ENCODE results near the gene CAMKK2. TPM values are rescaled to one million over a fixed set of nuclear protein-coding genes. Genes with fewer than 3 reads are reported as not detected.
A peak's percentile ranks its signal among the peaks of the same experiment; 100 is the strongest.

The CAMKK2 gene
- 11.2 TPM for total RNA-seq
- polyA plus RNA-seq = 14.0 TPM
- long read RNA-seq, donor 1 = 0 reads
- long read RNA-seq, donor 2 = 0 reads
- long read RNA-seq, donor 3, partial matches to known transcripts = 31 of 34 reads
- long read RNA-seq, donor 3, other reads (novel, unspliced or antisense) = 0 of 34 reads
- long read RNA-seq, donor 4, partial matches to known transcripts = 0 of 4 reads
- long read RNA-seq, donor 4, other reads (novel, unspliced or antisense) = 0 of 4 reads
- long read RNA-seq, donor 5, partial matches to known transcripts = 0 of 4 reads
- long read RNA-seq, donor 5, other reads (novel, unspliced or antisense) = 0 of 4 reads
- long read RNA-seq, donor 6, partial matches to known transcripts = 0 of 2 reads
- long read RNA-seq, donor 6, other reads (novel, unspliced or antisense) = 0 of 2 reads
- long read RNA-seq, donor 7 = 0 reads
- long read RNA-seq, donor 8 = 0 reads
- long read RNA-seq, donor 9, partial matches to known transcripts = 0 of 2 reads
- long read RNA-seq, donor 9, other reads (novel, unspliced or antisense) = 0 of 2 reads
- long read RNA-seq, donor 10 = 0 reads

GRCh38 chr12:121296618-121297434 lies at the start of gene CAMKK2:
Gene CAMKK2 (minus strand): TSS chr12:121296709. CDS start chr12:121274526, 22,183 bp downstream.
- peaks cover 8 to 23% of the 10 kb centered on the region in 2 donors for H3K4me1 ChIP-seq (ENCODE audit: control insufficient read depth in 2 of 2, insufficient read depth in 2 of 2, low read length in 2 of 2)

GRCh38 chr12:121345151-121345815 lies 48.8 kb upstream of the CAMKK2 start:
- 98% methylated on average over 4 of the region's 4 CpGs for WGBS
- Histone ChIP-seq H3K27me3 (ENCODE audit: control insufficient read depth in 2 of 2, insufficient read depth in 1 of 2, low read length in 1 of 2) (no peaks in the 10 kb centered on the region), H3K27ac (ENCODE audit: low read depth in 1 of 2, low read length in 1 of 2) (no peak overlapping the region), H3K4me3 (ENCODE audit: low read length in 2 of 2) (no peak overlapping the region), H3K4me1 (ENCODE audit: control insufficient read depth in 2 of 2, insufficient read depth in 2 of 2, low read length in 2 of 2) (no peaks in the 10 kb centered on the region), H3K36me3 (ENCODE audit: control insufficient read depth in 2 of 2, insufficient read depth in 2 of 2, low read length in 1 of 2) (peaks cover 40 to 70% of the 10 kb centered on the region in 2 donors), H3K9me3 (ENCODE audit: control insufficient read depth in 2 of 2, insufficient read depth in 1 of 2, low read length in 1 of 2) (no peaks in the 10 kb centered on the region)
- no peak for DNase-seq (ENCODE audit: low read depth in 6 of 9, low spot score in 9 of 9)

More at GRCh38 chr12:121296618-121297434, at the start of gene CAMKK2:
- Histone ChIP-seq H3K36me3 (ENCODE audit: control insufficient read depth in 2 of 2, insufficient read depth in 2 of 2, low read length in 1 of 2) (peaks cover 3 to 4% of the 10 kb centered on the region in 2 donors), H3K9me3 (ENCODE audit: control insufficient read depth in 2 of 2, insufficient read depth in 1 of 2, low read length in 1 of 2) (no peaks in the 10 kb centered on the region), H3K27me3 (ENCODE audit: control insufficient read depth in 2 of 2, insufficient read depth in 1 of 2, low read length in 1 of 2) (peaks cover 0 to 2% of the 10 kb centered on the region in 2 donors), H3K27ac (ENCODE audit: low read depth in 1 of 2, low read length in 1 of 2) (peak within 1 kb of the TSS; percentile 80 to 89), H3K4me3 (ENCODE audit: low read length in 2 of 2) (peak within 1 kb of the TSS; percentile 74 to 87)
- WGBS = under 1% methylated on average over 104 of the region's 104 CpGs
- peak; percentile 67 to 94 (median 84) for DNase-seq (ENCODE audit: low read depth in 6 of 9, low spot score in 9 of 9)

- Histone ChIP-seq H3K9me3 (ENCODE audit: control insufficient read depth in 2 of 2, insufficient read depth in 1 of 2, low read length in 1 of 2) (no peaks in the 10 kb centered on the region), H3K36me3 (ENCODE audit: control insufficient read depth in 2 of 2, insufficient read depth in 2 of 2, low read length in 1 of 2) (peaks cover 41 to 74% of the 10 kb centered on the region in 2 donors), H3K4me1 (ENCODE audit: control insufficient read depth in 2 of 2, insufficient read depth in 2 of 2, low read length in 2 of 2) (no peaks in the 10 kb centered on the region), H3K27me3 (ENCODE audit: control insufficient read depth in 2 of 2, insufficient read depth in 1 of 2, low read length in 1 of 2) (no peaks in the 10 kb centered on the region), H3K27ac (ENCODE audit: low read depth in 1 of 2, low read length in 1 of 2) (no peak overlapping the region), H3K4me3 (ENCODE audit: low read length in 2 of 2) (no peak overlapping the region)
- WGBS = 90% methylated on average over 3 of the region's 3 CpGs
- no peak for DNase-seq (ENCODE audit: low read depth in 6 of 9, low spot score in 9 of 9)
Measured at GRCh38 chr12:121344506-121344905, 48.0 kb upstream of the CAMKK2 start.

GRCh38 chr12:121337416-121337815 lies 40.9 kb upstream of the CAMKK2 start:
- H3K36me3 ChIP-seq (ENCODE audit: control insufficient read depth in 2 of 2, insufficient read depth in 2 of 2, low read length in 1 of 2) = peaks cover 35 to 78% of the 10 kb centered on the region in 2 donors
- 97% methylated on average over 4 of the region's 4 CpGs for WGBS
- no peaks in the 10 kb centered on the region for H3K4me1 ChIP-seq (ENCODE audit: control insufficient read depth in 2 of 2, insufficient read depth in 2 of 2, low read length in 2 of 2)
- no peak overlapping the region for H3K4me3 ChIP-seq (ENCODE audit: low read length in 2 of 2)
- H3K27ac ChIP-seq (ENCODE audit: low read depth in 1 of 2, low read length in 1 of 2) = no peak overlapping the region
- no peak for DNase-seq (ENCODE audit: low read depth in 6 of 9, low spot score in 9 of 9)
- no peaks in the 10 kb centered on the region for H3K27me3 ChIP-seq (ENCODE audit: control insufficient read depth in 2 of 2, insufficient read depth in 1 of 2, low read length in 1 of 2)
- no peaks in the 10 kb centered on the region for H3K9me3 ChIP-seq (ENCODE audit: control insufficient read depth in 2 of 2, insufficient read depth in 1 of 2, low read length in 1 of 2)

- peak in 5 of 9 donors; percentile 27 to 63 (median 36) for DNase-seq (ENCODE audit: low read depth in 6 of 9, low spot score in 9 of 9)
- Histone ChIP-seq H3K4me1 (ENCODE audit: control insufficient read depth in 2 of 2, insufficient read depth in 2 of 2, low read length in 2 of 2) (no peaks in the 10 kb centered on the region), H3K27ac (ENCODE audit: low read depth in 1 of 2, low read length in 1 of 2) (no peak overlapping the region), H3K4me3 (ENCODE audit: low read length in 2 of 2) (no peak overlapping the region), H3K36me3 (ENCODE audit: control insufficient read depth in 2 of 2, insufficient read depth in 2 of 2, low read length in 1 of 2) (peaks cover 49 to 82% of the 10 kb centered on the region in 2 donors), H3K9me3 (ENCODE audit: control insufficient read depth in 2 of 2, insufficient read depth in 1 of 2, low read length in 1 of 2) (no peaks in the 10 kb centered on the region), H3K27me3 (ENCODE audit: control insufficient read depth in 2 of 2, insufficient read depth in 1 of 2, low read length in 1 of 2) (no peaks in the 10 kb centered on the region)
- WGBS = 73% methylated on average over 8 of the region's 8 CpGs
Measured at GRCh38 chr12:121334513-121335343, 38.2 kb upstream of the CAMKK2 start.

GRCh38 chr12:121333747-121334146 lies 37.2 kb upstream of the CAMKK2 start:
- peaks cover 53 to 82% of the 10 kb centered on the region in 2 donors for H3K36me3 ChIP-seq (ENCODE audit: control insufficient read depth in 2 of 2, insufficient read depth in 2 of 2, low read length in 1 of 2)
- no peaks in the 10 kb centered on the region for H3K4me1 ChIP-seq (ENCODE audit: control insufficient read depth in 2 of 2, insufficient read depth in 2 of 2, low read length in 2 of 2)
- no peak for DNase-seq (ENCODE audit: low read depth in 6 of 9, low spot score in 9 of 9)
- H3K27ac ChIP-seq (ENCODE audit: low read depth in 1 of 2, low read length in 1 of 2) = no peak overlapping the region
- 97% methylated on average over 1 of the region's 1 CpG for WGBS
- no peaks in the 10 kb centered on the region for H3K9me3 ChIP-seq (ENCODE audit: control insufficient read depth in 2 of 2, insufficient read depth in 1 of 2, low read length in 1 of 2)
- H3K27me3 ChIP-seq (ENCODE audit: control insufficient read depth in 2 of 2, insufficient read depth in 1 of 2, low read length in 1 of 2) = no peaks in the 10 kb centered on the region
- no peak overlapping the region for H3K4me3 ChIP-seq (ENCODE audit: low read length in 2 of 2)

- Histone ChIP-seq H3K9me3 (ENCODE audit: control insufficient read depth in 2 of 2, insufficient read depth in 1 of 2, low read length in 1 of 2) (no peaks in the 10 kb centered on the region), H3K27ac (ENCODE audit: low read depth in 1 of 2, low read length in 1 of 2) (no peak overlapping the region), H3K27me3 (ENCODE audit: control insufficient read depth in 2 of 2, insufficient read depth in 1 of 2, low read length in 1 of 2) (no peaks in the 10 kb centered on the region), H3K4me3 (ENCODE audit: low read length in 2 of 2) (no peak overlapping the region), H3K4me1 (ENCODE audit: control insufficient read depth in 2 of 2, insufficient read depth in 2 of 2, low read length in 2 of 2) (no peaks in the 10 kb centered on the region), H3K36me3 (ENCODE audit: control insufficient read depth in 2 of 2, insufficient read depth in 2 of 2, low read length in 1 of 2) (peaks cover 57 to 93% of the 10 kb centered on the region in 2 donors)
- DNase-seq (ENCODE audit: low read depth in 6 of 9, low spot score in 9 of 9) = no peak
- 96% methylated on average over 6 of the region's 6 CpGs for WGBS
Measured at GRCh38 chr12:121331248-121331647, 34.7 kb upstream of the CAMKK2 start.

GRCh38 chr12:121330692-121331091 lies 34.2 kb upstream of the CAMKK2 start:
- Histone ChIP-seq H3K27me3 (ENCODE audit: control insufficient read depth in 2 of 2, insufficient read depth in 1 of 2, low read length in 1 of 2) (no peaks in the 10 kb centered on the region), H3K9me3 (ENCODE audit: control insufficient read depth in 2 of 2, insufficient read depth in 1 of 2, low read length in 1 of 2) (no peaks in the 10 kb centered on the region), H3K4me3 (ENCODE audit: low read length in 2 of 2) (no peak overlapping the region), H3K4me1 (ENCODE audit: control insufficient read depth in 2 of 2, insufficient read depth in 2 of 2, low read length in 2 of 2) (no peaks in the 10 kb centered on the region), H3K36me3 (ENCODE audit: control insufficient read depth in 2 of 2, insufficient read depth in 2 of 2, low read length in 1 of 2) (peaks cover 60 to 96% of the 10 kb centered on the region in 2 donors), H3K27ac (ENCODE audit: low read depth in 1 of 2, low read length in 1 of 2) (no peak overlapping the region)
- DNase-seq (ENCODE audit: low read depth in 6 of 9, low spot score in 9 of 9) = no peak

Data from thymus (tissue), 14 donors.